ENCODE results near the gene SAMD11.

- no peak for TF ChIP-seq CTCF (IDR thresholded peaks at IDR 0.05 in 8 of 11, conservative IDR thresholded peaks at IDR 0.05 in 3 of 11)
- TF ChIP-seq POLR2A (IDR thresholded peaks at IDR 0.05), result no peak
- TF ChIP-seq POLR2AphosphoS5 (IDR thresholded peaks at IDR 0.05), result peak in 1 of 3 donors; percentile 39
Measured at GRCh38 chr1:940107-941014, 16.6 kb downstream of the SAMD11 start.

Data from spleen (tissue), 7 donors.